Muscle of leg (tissue), 11 donors: ENCODE data around the gene HERPUD1. TPM values are rescaled to one million over a fixed set of nuclear protein-coding genes. Genes with fewer than 3 reads are reported as not detected.

Experiments used
- DNase-seq: peaks from one replicate; pipeline ENCODE4 v3.0.0; 2013
- H3K27ac ChIP-seq: one replicate; pipeline ENCODE4 v1.5.1; 2013; ENCODE audit warnings: mild to moderate bottlenecking, low read length, control low read depth
- H3K27me3 ChIP-seq: one replicate; pipeline ENCODE4 v1.6.1; 2013; ENCODE audit warnings: low read length; ENCODE audit not compliant: control insufficient read depth, insufficient read depth
- H3K36me3 ChIP-seq: one replicate; pipeline ENCODE4 v1.6.1; 2013; ENCODE audit warnings: low read length; ENCODE audit not compliant: control insufficient read depth, insufficient read depth
- H3K4me1 ChIP-seq: one replicate; pipeline ENCODE4 v1.6.1; 2013; ENCODE audit warnings: low read length; ENCODE audit not compliant: control insufficient read depth, insufficient read depth
- H3K4me3 ChIP-seq: one replicate; pipeline ENCODE4 v1.5.1; 2013; ENCODE audit warnings: low read length, control low read depth
- H3K9me3 ChIP-seq: replicated peaks from 2 replicates; pipeline ENCODE4 v1.6.1; 2013; ENCODE audit warnings: low read depth, low read length; ENCODE audit not compliant: control insufficient read depth
- WGBS: methylation state at CpG from one replicate; pipeline ENCODE4 v1.1.5; 2013; ENCODE audit warnings: missing lambda C conversion rate; ENCODE audit not compliant: insufficient coverage; 5-methylcytosine and 5-hydroxymethylcytosine counted together
- polyA plus RNA-seq, 8 donors: library from polyadenylated mRNA; unstranded; fragments of 120-200 nt; gene quantifications; one replicate each; pipeline versions ENCODE4 v1.2.1 to v1.2.3, GENCODE V29; 2013; ENCODE audit warnings: inconsistent platforms in 1 of 8, low replicate concordance in 1 of 8; ENCODE audit not compliant: insufficient read length in 8 of 8, insufficient read depth in 1 of 8
- total RNA-seq: library from RNA; stranded (reverse); fragments of 120-200 nt; gene quantifications from one replicate; pipeline ENCODE4 v1.2.4, GENCODE V29; 2013

HERPUD1 gene
- total and polyA plus RNA-seq, 9 donors = 41.9 to 89.0 (median 59.7) TPM

GRCh38 chr16:56944954-56945839 lies 13.3 kb downstream of the HERPUD1 start:
- Histone ChIP-seq H3K27me3 (no peaks in the 10 kb centered on the region), H3K36me3 (peaks cover 56% of the 10 kb centered on the region), H3K4me3 (no peak overlapping the region), H3K27ac (no peak overlapping the region), H3K4me1 (peaks cover 9% of the 10 kb centered on the region), H3K9me3 (no peaks in the 10 kb centered on the region)
- 0% methylated on average over 1 of the region's 2 CpGs for WGBS
- no peak for DNase-seq

GRCh38 chr16:56945847-56946527 lies 14.0 kb downstream of the HERPUD1 start:
- H3K4me3 ChIP-seq = no peak overlapping the region
- WGBS = 100% methylated on average over 2 of the region's 12 CpGs
- no peaks in the 10 kb centered on the region for H3K9me3 ChIP-seq
- peaks cover 48% of the 10 kb centered on the region for H3K36me3 ChIP-seq
- H3K4me1 ChIP-seq = peaks cover 10% of the 10 kb centered on the region
- H3K27ac ChIP-seq = no peak overlapping the region
- no peak for DNase-seq
- H3K27me3 ChIP-seq = no peaks in the 10 kb centered on the region

- H3K36me3 ChIP-seq = peaks cover 41% of the 10 kb centered on the region
- DNase-seq = no peak
- H3K4me1 ChIP-seq = peaks cover 14% of the 10 kb centered on the region
- 75% methylated on average over 5 of the region's 10 CpGs for WGBS
- no peaks in the 10 kb centered on the region for H3K27me3 ChIP-seq
- no peaks in the 10 kb centered on the region for H3K9me3 ChIP-seq
- H3K27ac ChIP-seq = no peak overlapping the region
- H3K4me3 ChIP-seq = no peak overlapping the region
Observed at GRCh38 chr16:56946767-56947603, 15.0 kb downstream of the HERPUD1 start.

GRCh38 chr16:56947604-56947995 lies 15.7 kb downstream of the HERPUD1 start:
- Histone ChIP-seq H3K4me1 (peaks cover 14% of the 10 kb centered on the region), H3K4me3 (no peak overlapping the region), H3K27ac (no peak overlapping the region), H3K27me3 (no peaks in the 10 kb centered on the region), H3K36me3 (peaks cover 35% of the 10 kb centered on the region), H3K9me3 (no peaks in the 10 kb centered on the region)
- WGBS = no CpG with 5 or more reads among the region's 2 CpGs
- no peak for DNase-seq

- no peak overlapping the region for H3K27ac ChIP-seq
- no peaks in the 10 kb centered on the region for H3K9me3 ChIP-seq
- H3K36me3 ChIP-seq = peaks cover 28% of the 10 kb centered on the region
- DNase-seq = no peak
- no peaks in the 10 kb centered on the region for H3K27me3 ChIP-seq
- H3K4me1 ChIP-seq = peaks cover 14% of the 10 kb centered on the region
- 100% methylated on average over 4 of the region's 6 CpGs for WGBS
- H3K4me3 ChIP-seq = no peak overlapping the region
Observed at GRCh38 chr16:56948234-56948633, 16.3 kb downstream of the HERPUD1 start.

GRCh38 chr16:56950051-56950450 lies 18.1 kb downstream of the HERPUD1 start:
- no peaks in the 10 kb centered on the region for H3K9me3 ChIP-seq
- H3K4me3 ChIP-seq = no peak overlapping the region
- peaks cover 9% of the 10 kb centered on the region for H3K4me1 ChIP-seq
- peaks cover 13% of the 10 kb centered on the region for H3K36me3 ChIP-seq
- H3K27me3 ChIP-seq = no peaks in the 10 kb centered on the region
- no peak overlapping the region for H3K27ac ChIP-seq
- 82% methylated on average over 1 of the region's 4 CpGs for WGBS
- DNase-seq = no peak

- Histone ChIP-seq H3K27me3 (no peaks in the 10 kb centered on the region), H3K4me3 (no peak overlapping the region), H3K27ac (no peak overlapping the region), H3K9me3 (no peaks in the 10 kb centered on the region), H3K36me3 (peaks cover 9% of the 10 kb centered on the region), H3K4me1 (peaks cover 5% of the 10 kb centered on the region)
- 80% methylated on average over 4 of the region's 7 CpGs for WGBS
- no peak for DNase-seq
Observed at GRCh38 chr16:56950455-56950854, 18.5 kb downstream of the HERPUD1 start.

- Histone ChIP-seq H3K9me3 (no peaks in the 10 kb centered on the region), H3K36me3 (peaks cover 8% of the 10 kb centered on the region), H3K27me3 (no peaks in the 10 kb centered on the region), H3K4me1 (peaks cover 4% of the 10 kb centered on the region), H3K27ac (no peak overlapping the region), H3K4me3 (no peak overlapping the region)
- 60% methylated on average over 10 of the region's 15 CpGs for WGBS
- peak; percentile 67 for DNase-seq
Observed at GRCh38 chr16:56950881-56951771, 19.2 kb downstream of the HERPUD1 start.

- no peak for DNase-seq
- Histone ChIP-seq H3K27ac (no peak overlapping the region), H3K36me3 (no peaks in the 10 kb centered on the region), H3K27me3 (no peaks in the 10 kb centered on the region), H3K4me1 (peaks cover 4% of the 10 kb centered on the region), H3K9me3 (no peaks in the 10 kb centered on the region), H3K4me3 (no peak overlapping the region)
- 75% methylated on average over 6 of the region's 6 CpGs for WGBS
Observed at GRCh38 chr16:56953006-56953405, 21.1 kb downstream of the HERPUD1 start.
